NB4 (cell line): Measurements from ENCODE around the gene TNFRSF14.

Source experiments
- CTCF ChIP-seq: IDR thresholded peaks from one replicate; pipeline ENCODE4 v1.5.1; 2012; ENCODE audit warnings: low read depth, low read length
- MAX ChIP-seq: IDR thresholded peaks from 2 replicates; pipeline ENCODE4 v1.6.1; 2011; ENCODE audit warnings: low read depth, low read length
- POLR2A ChIP-seq: IDR thresholded peaks from 2 replicates; pipeline ENCODE4 v1.6.1; 2011; ENCODE audit warnings: mild to moderate bottlenecking; ENCODE audit not compliant: insufficient read length; ENCODE audit errors: extremely low read depth

- TF ChIP-seq POLR2A = no peak
- no peak for TF ChIP-seq CTCF
- TF ChIP-seq MAX = no peak
These were observed 32.1 kb upstream of the TNFRSF14 start for GRCh38 chr1:2523891-2524609.
